ENCODE results near the gene OLFM1.

The OLFM1 gene

DNA sequence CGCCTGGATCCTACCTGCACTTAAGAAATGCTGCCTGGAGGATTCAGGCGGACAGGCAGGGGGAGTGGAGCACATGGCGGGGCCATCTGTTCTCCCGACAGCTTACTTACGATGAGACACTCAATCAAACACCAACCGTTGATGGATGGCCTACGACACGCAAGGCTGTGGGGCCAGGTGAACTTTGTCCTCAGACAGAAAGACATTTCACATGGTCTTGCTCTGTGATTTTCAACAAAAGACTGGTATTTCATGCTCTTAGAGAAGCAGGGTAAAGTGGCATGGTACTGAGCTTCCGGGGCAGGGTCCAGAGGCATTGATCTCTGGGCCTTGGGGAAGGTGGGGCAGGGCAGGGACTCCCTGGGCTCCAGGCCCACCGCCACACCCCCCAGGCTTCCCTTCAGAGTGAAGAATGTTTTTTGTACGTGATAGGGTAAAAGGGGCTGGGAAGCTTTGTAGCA is 9.1 kb upstream of the OLFM1 start:
- Mint-ChIP-seq H3K27ac (no peak overlapping the region), H3K4me1 (ENCODE audit: low read depth) (peaks cover 4% of the 10 kb centered on the region), H3K36me3 (no peaks in the 10 kb centered on the region), H3K27me3 (peaks cover 16% of the 10 kb centered on the region), H3K4me3 (no peak overlapping the region), H3K9me3 (ENCODE audit: low read depth) (no peaks in the 10 kb centered on the region)

DNA sequence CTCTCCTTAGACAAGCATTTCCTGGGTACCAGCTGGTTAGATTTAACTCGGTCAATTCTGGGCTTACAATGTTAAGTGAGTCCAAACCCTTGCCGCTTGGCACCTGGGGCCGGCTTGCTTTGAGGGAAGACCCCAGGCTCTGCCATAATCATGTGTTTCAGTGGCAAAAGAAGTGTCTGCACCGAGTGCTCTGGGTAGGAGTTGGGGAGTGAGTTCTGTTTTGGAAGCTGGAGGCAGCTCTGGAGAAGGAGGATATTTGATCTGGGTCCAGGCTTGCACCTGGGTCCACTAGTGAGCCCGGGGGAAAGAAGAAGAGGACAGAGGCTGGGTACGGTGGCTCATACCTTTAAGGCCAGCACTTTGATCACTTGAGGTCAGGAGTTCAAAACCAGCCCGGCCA is 8.4 kb upstream of the OLFM1 start:
- H3K4me1 Mint-ChIP-seq (ENCODE audit: low read depth): peaks cover 4% of the 10 kb centered on the region
- no peak overlapping the region for H3K4me3 Mint-ChIP-seq
- no peaks in the 10 kb centered on the region for H3K36me3 Mint-ChIP-seq
- no peaks in the 10 kb centered on the region for H3K9me3 Mint-ChIP-seq (ENCODE audit: low read depth)
- peaks cover 16% of the 10 kb centered on the region for H3K27me3 Mint-ChIP-seq
- H3K27ac Mint-ChIP-seq: no peak overlapping the region

DNA sequence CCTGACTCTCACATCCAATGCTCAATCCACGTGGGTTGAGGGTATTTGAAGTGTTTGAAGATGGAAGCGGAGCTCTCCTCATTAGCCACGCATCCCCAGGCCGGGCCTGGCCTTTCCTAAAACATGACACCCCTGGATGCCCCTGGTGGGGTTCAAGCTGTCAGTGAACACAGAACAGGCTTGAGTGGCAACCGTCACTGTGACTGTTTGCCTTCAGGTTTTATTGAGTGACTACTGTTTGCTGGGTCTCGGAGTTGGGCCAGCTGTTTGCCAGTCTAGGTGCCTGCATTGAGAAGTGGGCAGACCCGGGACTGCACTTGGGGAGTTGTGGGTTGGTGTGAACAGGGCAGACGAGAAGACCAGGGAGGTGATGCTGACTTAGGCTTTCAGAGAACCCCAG is 7.8 kb upstream of the OLFM1 start:
- no peaks in the 10 kb centered on the region for H3K36me3 Mint-ChIP-seq
- H3K27ac Mint-ChIP-seq: no peak overlapping the region
- no peak overlapping the region for H3K4me3 Mint-ChIP-seq
- H3K27me3 Mint-ChIP-seq: peaks cover 13% of the 10 kb centered on the region
- no peaks in the 10 kb centered on the region for H3K9me3 Mint-ChIP-seq (ENCODE audit: low read depth)
- peaks cover 4% of the 10 kb centered on the region for H3K4me1 Mint-ChIP-seq (ENCODE audit: low read depth)

DNA sequence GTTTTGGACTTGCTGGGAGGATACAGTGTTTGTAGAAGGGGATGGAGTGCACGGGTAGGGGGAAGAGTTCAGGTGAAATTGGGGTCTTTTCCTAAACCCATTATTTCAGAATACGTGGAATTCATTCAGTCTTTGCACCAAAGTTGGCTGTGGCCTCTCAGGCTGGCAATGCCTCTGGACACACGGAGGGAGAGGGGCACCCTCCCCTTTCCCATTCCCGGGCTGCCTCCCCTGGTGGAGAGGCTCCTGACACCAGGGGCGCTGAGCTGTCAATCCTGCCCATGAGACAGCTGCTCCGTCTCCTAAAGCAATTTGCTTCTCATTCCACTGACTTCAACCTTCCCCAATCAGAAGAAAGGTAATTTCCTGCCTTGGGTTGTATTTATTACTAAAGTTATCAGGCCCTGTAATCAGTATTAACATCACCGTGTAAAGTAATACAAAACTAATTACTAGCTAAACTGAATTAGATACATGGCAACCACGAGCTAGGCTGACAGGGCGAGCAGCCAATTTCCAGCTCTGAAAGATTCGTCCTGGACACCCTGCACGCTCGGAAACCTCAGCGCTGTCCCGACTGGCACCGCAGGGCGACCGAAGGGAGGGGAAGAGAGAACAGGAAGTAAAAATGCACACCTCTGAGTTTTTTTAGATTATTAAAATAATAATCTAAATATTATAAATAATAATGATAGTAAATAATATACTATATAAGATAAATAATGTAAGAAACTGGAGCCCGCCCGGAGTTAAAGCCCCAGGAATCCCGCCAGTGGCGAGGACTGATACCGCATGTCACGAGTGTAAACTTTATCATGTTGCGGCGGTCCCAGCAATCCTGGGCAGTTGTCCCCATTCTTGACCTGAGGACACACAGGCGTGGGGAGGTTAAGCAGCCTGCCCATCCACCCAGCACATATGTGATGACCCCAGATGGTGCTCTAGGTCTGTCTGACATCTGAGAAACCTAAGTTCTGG is 6.9 kb upstream of the OLFM1 start:
- H3K9me3 Mint-ChIP-seq (ENCODE audit: low read depth): no peaks in the 10 kb centered on the region
- no peak overlapping the region for H3K4me3 Mint-ChIP-seq
- H3K36me3 Mint-ChIP-seq: no peaks in the 10 kb centered on the region
- peaks cover 2% of the 10 kb centered on the region for H3K4me1 Mint-ChIP-seq (ENCODE audit: low read depth)
- H3K27ac Mint-ChIP-seq: no peak overlapping the region
- H3K27me3 Mint-ChIP-seq: peaks cover 14% of the 10 kb centered on the region

DNA sequence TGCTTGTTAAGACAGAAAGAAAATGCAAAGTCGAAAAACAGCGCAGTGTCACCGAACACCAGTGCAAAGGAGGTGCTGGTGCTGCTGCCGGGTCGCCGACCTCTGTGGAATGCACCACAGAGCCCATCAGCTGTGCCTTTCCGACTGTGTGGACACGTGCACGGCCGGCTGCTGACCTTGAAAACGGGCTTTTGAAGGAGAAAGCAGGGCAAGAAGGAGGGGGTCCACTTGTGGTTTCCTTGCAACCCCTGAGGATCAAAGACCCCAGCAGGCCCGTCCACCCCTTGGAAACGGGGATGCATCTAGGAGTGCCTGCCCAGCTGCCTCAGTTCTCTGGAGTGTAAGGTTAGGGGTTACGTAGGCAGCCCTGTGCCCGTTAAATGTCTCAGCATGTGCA is 6.2 kb upstream of the OLFM1 start:
- Mint-ChIP-seq H3K27me3 (peaks cover 19% of the 10 kb centered on the region), H3K4me3 (no peak overlapping the region), H3K4me1 (ENCODE audit: low read depth) (peaks cover 6% of the 10 kb centered on the region), H3K9me3 (ENCODE audit: low read depth) (no peaks in the 10 kb centered on the region), H3K36me3 (no peaks in the 10 kb centered on the region), H3K27ac (no peak overlapping the region)

DNA sequence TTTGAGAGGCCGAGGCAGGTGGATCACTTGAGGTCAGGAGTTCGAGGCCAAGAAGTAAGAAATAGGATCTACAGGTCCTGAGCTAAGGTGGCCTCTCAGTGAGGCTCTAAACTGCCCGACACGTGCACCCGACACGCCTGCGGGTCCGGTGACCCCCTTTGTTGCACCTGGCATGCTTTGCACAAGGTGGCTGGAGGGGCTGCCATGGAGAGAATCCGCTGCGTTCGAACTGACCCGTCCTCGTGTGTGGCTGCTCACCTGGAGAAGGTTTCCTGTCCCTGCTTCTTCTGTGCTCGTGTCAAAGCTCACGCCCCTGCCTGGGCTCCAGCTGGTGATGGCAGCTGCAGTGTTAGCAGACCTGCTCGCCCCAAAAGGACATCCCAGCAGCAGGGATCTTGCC is 5.7 kb upstream of the OLFM1 start:
- no peak overlapping the region for H3K4me3 Mint-ChIP-seq
- no peaks in the 10 kb centered on the region for H3K36me3 Mint-ChIP-seq
- peaks cover 16% of the 10 kb centered on the region for H3K27me3 Mint-ChIP-seq
- peaks cover 8% of the 10 kb centered on the region for H3K4me1 Mint-ChIP-seq (ENCODE audit: low read depth)
- H3K27ac Mint-ChIP-seq: no peak overlapping the region
- H3K9me3 Mint-ChIP-seq (ENCODE audit: low read depth): no peaks in the 10 kb centered on the region

DNA sequence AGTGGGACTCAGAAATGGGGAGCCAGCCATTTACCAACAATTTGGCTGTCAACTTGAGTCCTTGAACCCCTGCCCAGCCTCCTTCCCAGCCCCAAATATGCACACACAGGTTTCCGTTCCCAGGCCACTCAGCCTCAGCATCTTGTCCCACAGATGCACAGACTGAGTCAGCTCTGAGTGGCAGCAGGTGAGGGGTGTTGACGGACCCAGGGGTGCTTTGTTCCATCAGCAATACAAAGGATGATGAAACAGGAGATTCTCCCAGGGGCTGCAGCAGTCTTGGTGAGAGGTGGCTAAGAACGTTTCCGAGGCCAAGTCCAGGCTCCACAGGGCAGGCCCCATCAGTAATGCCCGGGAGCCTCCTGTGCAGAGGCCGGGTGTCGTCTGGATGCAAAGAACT is 4.9 kb upstream of the OLFM1 start:
- Mint-ChIP-seq H3K27me3 (peaks cover 16% of the 10 kb centered on the region), H3K4me1 (ENCODE audit: low read depth) (peaks cover 8% of the 10 kb centered on the region)

DNA sequence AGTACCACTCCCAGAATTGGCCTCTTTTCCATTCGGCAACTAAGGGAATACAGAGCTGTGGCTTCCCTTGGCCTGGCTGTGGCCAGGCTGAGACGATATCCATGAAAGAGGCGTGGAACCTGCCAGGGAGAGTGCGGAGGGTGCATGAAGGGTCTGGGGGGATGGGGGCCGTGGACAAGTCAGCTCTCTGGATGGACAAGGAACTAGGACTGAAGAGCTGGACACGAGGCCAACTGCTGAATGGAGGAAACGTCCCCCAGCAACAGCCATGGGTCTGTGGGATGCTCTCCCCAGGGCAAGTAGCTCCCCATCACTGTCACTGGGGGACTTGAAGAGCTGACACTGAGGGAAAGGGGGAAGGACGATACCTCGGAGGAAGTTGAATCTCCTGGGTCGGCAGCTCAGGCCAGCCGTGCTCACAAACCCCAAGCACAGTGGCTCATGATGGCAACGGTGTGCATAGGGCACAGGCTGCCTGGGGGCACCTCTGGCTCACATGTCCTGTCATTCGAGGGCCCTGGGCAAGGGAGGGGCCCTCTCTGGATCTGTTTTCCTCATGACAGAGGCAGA is 4.1 kb upstream of the OLFM1 start:
- Mint-ChIP-seq H3K36me3 (no peaks in the 10 kb centered on the region), H3K4me3 (no peak overlapping the region), H3K27me3 (peaks cover 16% of the 10 kb centered on the region), H3K9me3 (ENCODE audit: low read depth) (no peaks in the 10 kb centered on the region), H3K4me1 (ENCODE audit: low read depth) (peaks cover 8% of the 10 kb centered on the region), H3K27ac (no peak overlapping the region)

More for the DNA sequence above, 4.9 kb upstream of the OLFM1 start:
- no peaks in the 10 kb centered on the region for H3K9me3 Mint-ChIP-seq (ENCODE audit: low read depth)
- H3K27ac Mint-ChIP-seq: no peak overlapping the region
- H3K36me3 Mint-ChIP-seq: no peaks in the 10 kb centered on the region
- no peak overlapping the region for H3K4me3 Mint-ChIP-seq

DNA sequence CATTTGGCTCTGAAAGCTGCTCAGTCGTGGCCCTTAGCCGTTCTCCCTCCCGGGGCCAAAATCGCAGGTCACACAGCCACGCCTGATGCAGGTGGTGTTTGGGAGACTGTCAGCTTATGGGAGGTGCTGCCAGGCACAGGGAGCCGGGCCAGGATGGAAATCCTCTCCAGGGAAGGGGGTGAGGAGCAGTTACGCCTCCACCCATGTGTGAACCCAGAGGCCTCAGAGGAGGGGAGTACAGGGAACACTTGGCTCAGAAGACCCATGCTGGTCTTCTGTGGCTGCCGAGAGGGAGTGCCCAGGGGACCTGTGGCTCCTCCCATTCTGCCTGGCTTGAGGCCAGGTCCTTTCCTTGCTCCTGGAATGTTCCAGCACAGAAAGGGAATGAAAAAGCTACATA is 3.6 kb upstream of the OLFM1 start:
- Mint-ChIP-seq H3K4me1 (ENCODE audit: low read depth) (peaks cover 8% of the 10 kb centered on the region), H3K27ac (no peak overlapping the region), H3K9me3 (ENCODE audit: low read depth) (no peaks in the 10 kb centered on the region), H3K27me3 (peaks cover 16% of the 10 kb centered on the region), H3K4me3 (no peak overlapping the region), H3K36me3 (no peaks in the 10 kb centered on the region)

DNA sequence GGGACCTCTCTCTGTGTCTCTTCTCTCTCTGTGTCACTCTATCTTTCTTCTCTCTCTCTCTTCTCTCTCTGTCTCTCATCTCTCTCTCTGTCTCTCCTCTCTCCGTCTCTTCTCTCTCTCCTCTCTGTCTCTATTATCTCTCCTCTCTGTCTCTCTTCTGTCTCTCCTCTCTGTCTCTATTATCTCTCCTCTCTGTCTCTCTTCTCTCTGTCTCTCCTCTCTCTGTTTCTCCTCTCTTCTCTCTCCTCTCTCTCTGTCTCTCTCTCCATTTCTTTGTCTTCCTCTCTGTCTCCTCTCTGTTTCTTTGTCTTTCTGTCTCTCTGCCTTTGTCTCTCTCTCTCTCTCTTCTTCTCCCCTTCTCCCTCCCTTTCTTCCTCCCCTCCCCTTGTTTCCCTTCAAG is 3.2 kb upstream of the OLFM1 start:
- no peak overlapping the region for H3K27ac Mint-ChIP-seq
- H3K4me1 Mint-ChIP-seq (ENCODE audit: low read depth): peaks cover 8% of the 10 kb centered on the region
- no peak overlapping the region for H3K4me3 Mint-ChIP-seq
- no peaks in the 10 kb centered on the region for H3K9me3 Mint-ChIP-seq (ENCODE audit: low read depth)
- no peaks in the 10 kb centered on the region for H3K36me3 Mint-ChIP-seq
- H3K27me3 Mint-ChIP-seq: peaks cover 16% of the 10 kb centered on the region

DNA sequence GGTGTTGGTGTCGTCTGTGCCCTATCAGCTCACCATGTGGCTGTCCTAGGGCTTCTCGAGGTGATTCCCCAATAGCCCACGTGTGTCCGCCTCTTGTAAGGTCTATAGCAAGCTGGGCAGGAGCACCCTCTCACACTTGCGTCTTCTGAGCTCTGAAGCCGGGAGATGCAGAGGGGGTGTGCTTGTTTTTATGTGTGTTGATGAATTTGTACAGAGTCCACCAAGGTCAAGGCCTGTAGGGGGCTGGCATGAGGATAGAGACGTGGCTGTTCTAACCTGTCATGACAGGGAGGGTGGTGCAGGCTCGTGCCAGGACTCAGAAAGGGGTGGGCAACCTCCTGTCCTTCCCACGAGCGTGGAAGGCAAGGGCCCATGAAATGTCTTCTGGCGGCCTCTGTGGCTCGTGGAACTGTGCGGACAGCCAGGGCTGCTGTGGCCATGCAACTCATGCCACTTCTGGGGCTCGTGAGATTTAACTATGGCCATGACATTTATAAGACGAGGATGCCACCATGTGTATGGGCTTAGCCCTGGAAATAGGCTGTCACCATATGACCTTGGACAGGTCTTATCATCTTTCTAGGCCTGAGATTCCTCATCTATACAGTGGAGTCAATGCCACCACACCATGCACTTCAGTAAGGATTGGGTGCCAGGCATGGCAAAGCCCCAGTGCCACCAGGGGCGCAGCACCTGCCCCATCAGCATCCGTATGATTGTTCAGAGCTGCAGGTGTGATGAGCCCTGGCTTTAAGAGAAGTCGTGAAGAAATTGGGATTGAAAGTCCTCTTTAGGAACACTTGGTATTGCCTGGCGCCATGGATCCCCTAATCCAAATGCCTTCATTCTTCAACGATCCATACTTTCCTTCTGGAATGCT is 2.3 kb upstream of the OLFM1 start:
- Mint-ChIP-seq H3K4me3 (no peak overlapping the region), H3K27ac (no peak overlapping the region), H3K27me3 (peaks cover 17% of the 10 kb centered on the region), H3K36me3 (no peaks in the 10 kb centered on the region), H3K4me1 (ENCODE audit: low read depth) (peaks cover 8% of the 10 kb centered on the region), H3K9me3 (ENCODE audit: low read depth) (no peaks in the 10 kb centered on the region)

DNA sequence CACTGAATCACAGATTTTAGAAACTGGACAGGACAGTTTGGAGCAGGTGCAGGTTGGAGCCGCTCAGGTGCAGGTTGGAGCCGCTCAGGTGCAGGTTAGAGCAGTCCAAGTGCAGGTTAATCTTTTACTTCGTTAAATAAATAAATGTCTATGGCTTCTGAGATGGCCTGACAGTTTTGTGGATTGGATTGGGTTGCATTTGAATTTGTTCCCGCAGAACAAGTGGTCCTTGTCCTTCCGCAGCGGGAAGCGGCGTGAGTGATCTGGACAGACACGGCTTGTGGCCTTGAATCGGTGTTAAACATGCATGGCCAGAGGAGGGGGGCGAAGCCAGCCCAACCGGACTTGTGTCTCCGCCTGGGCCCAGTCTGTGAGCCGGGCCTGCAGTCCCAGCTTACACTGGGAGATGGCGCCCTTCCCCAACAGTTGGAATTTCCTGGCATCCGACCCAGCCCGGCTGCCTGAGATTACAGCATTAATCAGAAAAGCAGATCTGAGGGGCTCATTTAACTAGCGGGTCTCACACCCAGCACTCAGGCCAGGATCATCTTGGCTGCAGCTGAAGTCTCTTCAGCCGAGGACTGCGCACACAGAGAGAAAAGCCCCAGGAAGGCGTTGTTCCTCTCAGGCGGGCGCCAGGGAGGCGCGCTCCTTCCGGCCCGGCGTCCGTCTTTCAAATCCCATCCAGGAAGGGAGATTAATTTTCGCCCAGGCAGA is 1.5 kb upstream of the OLFM1 start:
- H3K27me3 Mint-ChIP-seq: peaks cover 21% of the 10 kb centered on the region
- H3K27ac Mint-ChIP-seq: no peak overlapping the region
- no peaks in the 10 kb centered on the region for H3K36me3 Mint-ChIP-seq
- peak overlapping the region; percentile 12 for H3K4me3 Mint-ChIP-seq
- H3K4me1 Mint-ChIP-seq (ENCODE audit: low read depth): peaks cover 8% of the 10 kb centered on the region
- no peaks in the 10 kb centered on the region for H3K9me3 Mint-ChIP-seq (ENCODE audit: low read depth)

DNA sequence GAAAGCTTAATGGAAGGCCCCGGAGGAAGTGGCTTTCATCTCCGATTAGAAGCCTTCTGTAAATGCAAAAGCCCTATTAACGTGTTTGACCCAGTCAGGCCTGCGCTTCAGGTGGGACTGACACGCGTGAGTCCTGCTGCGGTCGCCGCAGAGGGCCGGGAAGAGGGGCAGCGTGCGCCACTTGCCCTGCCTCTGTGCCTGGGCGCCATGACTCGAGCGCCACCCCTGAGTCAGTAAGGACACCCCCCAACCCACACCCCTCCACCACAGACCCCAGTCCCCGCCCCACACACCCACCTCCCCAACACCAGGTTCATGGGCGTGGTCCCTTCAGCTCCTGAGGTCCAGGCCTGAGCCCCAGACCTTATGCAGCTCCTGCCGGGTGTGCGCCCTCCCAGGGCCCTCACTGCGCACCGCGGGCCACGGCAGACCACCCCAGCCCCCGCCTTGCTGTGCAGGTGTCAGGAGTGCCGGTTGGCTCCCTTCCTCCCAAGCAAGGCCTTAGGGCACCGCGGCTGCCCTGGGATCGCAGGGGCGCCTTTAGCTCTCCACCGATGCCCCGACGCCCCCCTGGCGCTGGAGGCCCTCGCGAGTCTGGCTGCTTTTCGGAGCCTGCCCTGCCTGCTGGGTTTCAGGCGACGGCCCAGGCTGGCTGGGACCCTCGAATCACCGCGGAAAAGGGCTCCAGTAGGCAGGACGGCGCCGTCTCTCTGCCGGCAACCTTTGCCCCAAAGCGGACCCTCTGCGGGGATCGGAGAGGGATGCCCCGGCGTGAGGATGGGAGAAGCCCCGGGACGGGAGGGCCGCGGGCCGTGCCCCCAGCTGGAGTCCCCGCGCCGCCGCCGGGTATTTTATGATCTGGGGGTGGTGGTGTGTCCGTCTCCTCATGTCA is 625 bp upstream of the OLFM1 start:
- Mint-ChIP-seq H3K4me3 (no peak overlapping the region), H3K36me3 (no peaks in the 10 kb centered on the region), H3K27ac (no peak overlapping the region), H3K4me1 (ENCODE audit: low read depth) (peaks cover 8% of the 10 kb centered on the region), H3K9me3 (ENCODE audit: low read depth) (no peaks in the 10 kb centered on the region), H3K27me3 (peaks cover 25% of the 10 kb centered on the region)

All from activated naive CD8-positive, alpha-beta T cell (primary cell).